ENCODE data around the gene AKAP13. TPM values are rescaled to one million over a fixed set of nuclear protein-coding genes. Genes with fewer than 3 reads are reported as not detected.

The AKAP13 gene
- total RNA-seq, 1 experiment from 2014 or later, result 47.3 TPM

GRCh38 chr15:85597155-85597815 lies 216.9 kb downstream of the AKAP13 start:
- no peak overlapping the region for H3K27ac Mint-ChIP-seq

More at GRCh38 chr15:85597155-85597815, 216.9 kb downstream of the AKAP13 start:
- no peak overlapping the region for H4K5ac ChIP-seq (ENCODE audit: insufficient read length, low read depth, low read length)
- no peaks in the 10 kb centered on the region for H4K20me1 ChIP-seq (ENCODE audit: control insufficient read depth, insufficient read depth, insufficient read length)
- peaks cover 0 to 6% (median 0%) of the 10 kb centered on the region in 3 experiments; a peak in 1 of 7 replicates for H3K36me3 Mint-ChIP-seq (ENCODE audit: insufficient read depth in 1 of 3, low read depth in 3 of 3)
- H2BK12ac ChIP-seq (ENCODE audit: insufficient read length, low read depth, low read length), result no peak overlapping the region
- H3K4ac ChIP-seq (ENCODE audit: low read depth, low read length), result no peak overlapping the region
- H2AK5ac ChIP-seq (ENCODE audit: insufficient read length, low read length), result no peak overlapping the region
- no peak overlapping the region for H3K14ac ChIP-seq (ENCODE audit: insufficient read depth, low read length)
- H3K4me3 Mint-ChIP-seq, result no peak overlapping the region
- no peak overlapping the region for H2BK15ac ChIP-seq (ENCODE audit: low read depth, low read length)
- no peak overlapping the region for H3K27ac ChIP-seq (ENCODE audit: insufficient read length, low read depth, low read length)
- H3K56ac ChIP-seq (ENCODE audit: insufficient read length, low read depth, low read length), result no peak overlapping the region
- H3K23me2 ChIP-seq (ENCODE audit: insufficient read length, low read depth, low read length, poor library complexity, severe bottlenecking), result no peaks in the 10 kb centered on the region
- no peak overlapping the region for H3K4me2 ChIP-seq (ENCODE audit: insufficient read depth, insufficient read length, low read length)
- H3K27me3 Mint-ChIP-seq (ENCODE audit: low read depth), result no peaks in the 10 kb centered on the region
- no peak overlapping the region for H2BK5ac ChIP-seq (ENCODE audit: insufficient read length, low read length)
- H3K4me1 ChIP-seq (ENCODE audit: insufficient read depth, low read length), result no peaks in the 10 kb centered on the region
- no peak for TF ChIP-seq CTCF (conservative IDR thresholded peaks at IDR 0.05)
- no peaks in the 10 kb centered on the region for H3K79me2 ChIP-seq (ENCODE audit: insufficient read depth, low read length)
- H3K9ac ChIP-seq (ENCODE audit: extremely low read depth, insufficient read length, low read length), result no peak overlapping the region
- H3K4me1 Mint-ChIP-seq, result no peaks in the 10 kb centered on the region; a peak in 1 of 4 replicates
- no peaks in the 10 kb centered on the region for H3K79me1 ChIP-seq (ENCODE audit: insufficient read depth, low read depth, low read length, poor library complexity, severe bottlenecking)
- no peak for DNase-seq
- no peak overlapping the region for H4K91ac ChIP-seq (ENCODE audit: insufficient read length, low read depth, low read length)
- no CpG with 5 or more reads among the region's 2 CpGs for WGBS (ENCODE audit: extremely low coverage, insufficient read length, low lambda C conversion rate)
- H2AFZ ChIP-seq (ENCODE audit: low read length), result no peak overlapping the region
- no peak overlapping the region for H2BK20ac ChIP-seq (ENCODE audit: low read depth, low read length, poor library complexity, severe bottlenecking)
- H3K18ac ChIP-seq (ENCODE audit: insufficient read length, low read depth, low read length), result no peak overlapping the region
- H2BK120ac ChIP-seq (ENCODE audit: low read depth, low read length, poor library complexity, severe bottlenecking), result no peak overlapping the region
- no peak overlapping the region for H3T11ph ChIP-seq (ENCODE audit: low read length)
- no peak overlapping the region for H3K23ac ChIP-seq (ENCODE audit: insufficient read length, low read depth, low read length)
- H3K9me3 ChIP-seq (ENCODE audit: control insufficient read depth, low read depth, low read length), result no peaks in the 10 kb centered on the region
- H3K9me3 Mint-ChIP-seq, result no peaks in the 10 kb centered on the region
- no peaks in the 10 kb centered on the region for H3K27me3 ChIP-seq (ENCODE audit: insufficient read depth, low read length)
- H4K8ac ChIP-seq (replicated peaks; ENCODE audit: insufficient read length, low read depth, low read length), result no peak overlapping the region
